HUES6 (cell line): ENCODE data around the gene GAK.
A peak's percentile ranks its signal among the peaks of the same experiment; 100 is the strongest.
"Not testable (repeated sequence)": the region's sequence is repeated elsewhere in the genome, so short reads cannot be mapped to it uniquely, and the experiment has no call there.

Source experiments
- H3K27ac ChIP-seq: 2 replicates; pipeline ENCODE4 v1.7.0; 2013; ENCODE audit warnings: low read depth, mild to moderate bottlenecking, low read length, inconsistent platforms
- H3K27me3 ChIP-seq: 2 replicates; pipeline ENCODE4 v1.6.1; 2013; ENCODE audit warnings: low read length; ENCODE audit not compliant: control insufficient read depth, insufficient read depth
- H3K36me3 ChIP-seq: 2 replicates; pipeline ENCODE4 v1.6.1; 2013; ENCODE audit warnings: low read length; ENCODE audit not compliant: control insufficient read depth, insufficient read depth
- H3K4me1 ChIP-seq: 2 replicates; pipeline ENCODE4 v1.6.1; 2013; ENCODE audit warnings: low read length; ENCODE audit not compliant: control insufficient read depth, insufficient read depth
- H3K4me3 ChIP-seq: 2 replicates; pipeline ENCODE4 v1.5.1; 2013; ENCODE audit warnings: low read depth, low read length
- H3K9ac ChIP-seq: one replicate; pipeline ENCODE4 v1.6.1; 2013; ENCODE audit warnings: mild to moderate bottlenecking, low read length
- H3K9me3 ChIP-seq: 2 replicates; pipeline ENCODE4 v1.6.1; 2013; ENCODE audit warnings: low read depth, low read length; ENCODE audit not compliant: control insufficient read depth, insufficient read depth

Gene GAK

GRCh38 chr4:939508-939907 is 7.4 kb upstream of the GAK start:
- H3K27ac ChIP-seq, H3K4me1 ChIP-seq, H3K9me3 ChIP-seq, H3K36me3 ChIP-seq, H3K4me3 ChIP-seq, H3K9ac ChIP-seq: not testable (repeated sequence)
- H3K27me3 ChIP-seq = peaks cover 10% of the 10 kb centered on the region; the same call in 1 of the 2 replicates

- no peaks in the 10 kb centered on the region for H3K27me3 ChIP-seq
- H3K4me1 ChIP-seq = peaks cover 12% of the 10 kb centered on the region
- H3K9me3 ChIP-seq = no peaks in the 10 kb centered on the region
- peak overlapping the region; percentile 96 for H3K4me3 ChIP-seq
- no peak overlapping the region for H3K27ac ChIP-seq
- H3K36me3 ChIP-seq = no peaks in the 10 kb centered on the region
- H3K9ac ChIP-seq = peak overlapping the region; percentile 77
Observed at GRCh38 chr4:932713-933070, 576 bp upstream of the GAK start.

GRCh38 chr4:931194-931959 is 739 bp downstream of the GAK start:
- H3K9me3 ChIP-seq = no peaks in the 10 kb centered on the region
- peaks cover 12% of the 10 kb centered on the region for H3K4me1 ChIP-seq
- no peaks in the 10 kb centered on the region for H3K27me3 ChIP-seq
- H3K27ac ChIP-seq = peak overlapping the region; percentile 88
- peak overlapping the region; percentile 99 for H3K9ac ChIP-seq
- H3K4me3 ChIP-seq = peak overlapping the region; percentile 96
- H3K36me3 ChIP-seq = no peaks in the 10 kb centered on the region

- Histone ChIP-seq H3K4me1 (peaks cover 14% of the 10 kb centered on the region), H3K27ac (no peak overlapping the region), H3K4me3 (peak overlapping the region; percentile 96), H3K27me3 (no peaks in the 10 kb centered on the region), H3K9ac (peak overlapping the region; percentile 12), H3K36me3 (no peaks in the 10 kb centered on the region), H3K9me3 (no peaks in the 10 kb centered on the region)
Observed at GRCh38 chr4:930827-931193, 1.3 kb downstream of the GAK start.

- peak overlapping the region; percentile 96; the same call in 1 of the 2 replicates for H3K4me3 ChIP-seq
- H3K27ac ChIP-seq = no peak overlapping the region
- H3K9me3 ChIP-seq = no peaks in the 10 kb centered on the region
- no peaks in the 10 kb centered on the region for H3K36me3 ChIP-seq
- H3K9ac ChIP-seq = no peak overlapping the region
- no peaks in the 10 kb centered on the region for H3K27me3 ChIP-seq
- H3K4me1 ChIP-seq = peaks cover 20% of the 10 kb centered on the region
Observed at GRCh38 chr4:930028-930551, 2.0 kb downstream of the GAK start.

GRCh38 chr4:929096-929765 is 2.9 kb downstream of the GAK start:
- Histone ChIP-seq H3K36me3 (no peaks in the 10 kb centered on the region), H3K4me1 (peaks cover 22% of the 10 kb centered on the region), H3K9me3 (no peaks in the 10 kb centered on the region), H3K9ac (no peak overlapping the region), H3K27me3 (no peaks in the 10 kb centered on the region), H3K4me3 (no peak overlapping the region), H3K27ac (no peak overlapping the region)

GRCh38 chr4:927566-927965 is 4.5 kb downstream of the GAK start:
- H3K4me3 ChIP-seq, H3K36me3 ChIP-seq, H3K27ac ChIP-seq: not testable (repeated sequence)

GRCh38 chr4:926538-926937 is 5.6 kb downstream of the GAK start:
- H3K27ac ChIP-seq = no peak overlapping the region
- H3K4me3 ChIP-seq = no peak overlapping the region
- H3K9me3 ChIP-seq = no peaks in the 10 kb centered on the region
- H3K36me3 ChIP-seq = no peaks in the 10 kb centered on the region; the same call in 1 of the 2 replicates
- H3K9ac ChIP-seq = no peak overlapping the region
- peaks cover 22% of the 10 kb centered on the region for H3K4me1 ChIP-seq
- no peaks in the 10 kb centered on the region for H3K27me3 ChIP-seq

More at GRCh38 chr4:927566-927965, 4.5 kb downstream of the GAK start:
- not testable (repeated sequence) for H3K9me3 ChIP-seq, H3K27me3 ChIP-seq, H3K9ac ChIP-seq
- peaks cover 22% of the 10 kb centered on the region for H3K4me1 ChIP-seq

GRCh38 chr4:925771-926500 is 6.2 kb downstream of the GAK start:
- Histone ChIP-seq H3K4me1 (peaks cover 18% of the 10 kb centered on the region), H3K36me3 (no peaks in the 10 kb centered on the region; the same call in 1 of the 2 replicates), H3K27ac (no peak overlapping the region), H3K4me3 (no peak overlapping the region), H3K9me3 (no peaks in the 10 kb centered on the region), H3K27me3 (no peaks in the 10 kb centered on the region), H3K9ac (no peak overlapping the region)

GRCh38 chr4:925171-925570 is 6.9 kb downstream of the GAK start:
- peaks cover 10% of the 10 kb centered on the region; the same call in 1 of the 2 replicates for H3K4me1 ChIP-seq
- H3K27me3 ChIP-seq = no peaks in the 10 kb centered on the region
- no peak overlapping the region for H3K9ac ChIP-seq
- H3K9me3 ChIP-seq = no peaks in the 10 kb centered on the region
- H3K27ac ChIP-seq = no peak overlapping the region
- no peaks in the 10 kb centered on the region; the same call in 1 of the 2 replicates for H3K36me3 ChIP-seq
- no peak overlapping the region for H3K4me3 ChIP-seq
